DOHH2 (cell line): ENCODE data around the gene MID1.

Experiments
- H3F3A ChIP-seq: fragments of 200-600 bp; sonication (generic), shearing (Covaris generic); 2 replicates; pipeline ENCODE4 v1.6.0; 2016; ENCODE audit warnings: antibody characterized with exemption, mild to moderate bottlenecking; ENCODE audit not compliant: control insufficient read depth, insufficient read depth
- H3K27ac ChIP-seq: fragments of 200-600 bp; sonication (generic); 2 replicates; pipeline ENCODE4 v1.5.1; 2014; ENCODE audit warnings: low read depth, mild to moderate bottlenecking, low read length, moderate library complexity
- H3K27me3 ChIP-seq: fragments of 200-600 bp; sonication (generic); 2 replicates; pipeline ENCODE4 v1.6.1; 2014; ENCODE audit warnings: mild to moderate bottlenecking, low read length, mixed read lengths; ENCODE audit not compliant: control insufficient read depth
- H3K36me3 ChIP-seq: fragments of 200-600 bp; sonication (generic); 2 replicates; pipeline ENCODE4 v1.6.1; 2014; ENCODE audit warnings: mild to moderate bottlenecking, low read length, moderate library complexity, mixed read lengths; ENCODE audit not compliant: control insufficient read depth
- H3K4me1 ChIP-seq: fragments of 200-600 bp; sonication (generic); 2 replicates; pipeline ENCODE4 v1.6.1; 2014; ENCODE audit warnings: mild to moderate bottlenecking, low read length, mixed read lengths; ENCODE audit not compliant: control insufficient read depth
- H3K4me2 ChIP-seq: fragments of 200-600 bp; sonication (generic); 2 replicates; pipeline ENCODE4 v1.6.0; 2014; ENCODE audit warnings: mild to moderate bottlenecking, low read length, moderate library complexity
- H3K4me3 ChIP-seq: fragments of 200-600 bp; sonication (generic); 2 replicates; pipeline ENCODE4 v1.5.1; 2014; ENCODE audit warnings: mild to moderate bottlenecking, low read length, mixed read lengths
- H3K79me2 ChIP-seq: fragments of 200-600 bp; sonication (generic); 2 replicates; pipeline ENCODE4 v1.6.1; 2014; ENCODE audit warnings: mild to moderate bottlenecking, low read length, mixed read lengths; ENCODE audit not compliant: control insufficient read depth
- H3K9me2 ChIP-seq: fragments of 200-600 bp; sonication (generic); replicated peaks from 2 replicates; pipeline ENCODE4 v1.6.1; 2014; ENCODE audit warnings: mild to moderate bottlenecking, low read length, mixed read lengths; ENCODE audit not compliant: control insufficient read depth
- H3K9me3 ChIP-seq: fragments of 200-600 bp; sonication (generic); 2 replicates; pipeline ENCODE4 v1.6.1; 2014; ENCODE audit warnings: antibody characterized with exemption, low read length, mixed read lengths; ENCODE audit not compliant: control insufficient read depth, insufficient read depth
- H4K20me1 ChIP-seq: fragments of 200-600 bp; sonication (generic); 2 replicates; pipeline ENCODE4 v1.6.0; 2014; ENCODE audit warnings: low read depth, mild to moderate bottlenecking, antibody characterized with exemption, low read length, moderate library complexity; ENCODE audit not compliant: control insufficient read depth, insufficient read depth
- CTCF ChIP-seq: fragments of 200-600 bp; sonication (generic); IDR thresholded peaks from one replicate; pipeline ENCODE4 v1.5.1; 2014; ENCODE audit warnings: antibody characterized with exemption, mild to moderate bottlenecking, low read depth, low read length; ENCODE audit not compliant: poor library complexity, severe bottlenecking
- EZH2phosphoT487 ChIP-seq: fragments of 200-600 bp; sonication (generic); IDR thresholded peaks from 2 replicates; pipeline ENCODE4 v1.6.1; 2017; ENCODE audit warnings: borderline replicate concordance, mild to moderate bottlenecking, antibody characterized with exemption, low read length, moderate library complexity, mixed read lengths

The MID1 gene

DNA sequence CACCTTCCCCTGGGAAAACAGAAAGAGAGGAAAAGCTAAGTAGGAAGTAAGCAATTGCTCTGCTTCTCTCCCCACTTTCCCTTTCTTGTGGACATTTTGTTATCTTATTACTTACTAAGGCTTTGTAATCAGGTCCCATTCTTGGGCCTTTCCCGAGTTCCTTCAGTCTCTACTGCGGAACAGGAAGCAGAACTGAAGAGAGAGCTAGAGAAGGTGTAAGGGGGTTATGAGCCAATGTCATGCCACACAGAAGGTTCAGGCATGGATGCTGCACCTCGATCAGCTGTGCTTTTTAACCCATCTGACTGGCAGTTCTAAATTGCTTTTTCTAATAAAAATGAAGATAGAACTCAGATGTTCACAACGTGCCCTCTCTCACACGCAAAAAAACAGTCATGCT, 83.6 kb downstream of the MID1 start:
- H3K79me2 ChIP-seq: no peaks in the 10 kb centered on the region
- H3K4me2 ChIP-seq: no peak overlapping the region
- no peaks in the 10 kb centered on the region for H3K9me2 ChIP-seq
- H3K27ac ChIP-seq: no peak overlapping the region
- TF ChIP-seq EZH2phosphoT487 (no peak), CTCF (no peak)
- H4K20me1 ChIP-seq: no peaks in the 10 kb centered on the region
- no peaks in the 10 kb centered on the region for H3K9me3 ChIP-seq
- no peaks in the 10 kb centered on the region for H3K36me3 ChIP-seq
- H3K4me3 ChIP-seq: no peak overlapping the region
- H3K27me3 ChIP-seq: no peaks in the 10 kb centered on the region
- H3K4me1 ChIP-seq: no peaks in the 10 kb centered on the region
- H3F3A ChIP-seq: no peaks in the 10 kb centered on the region

- Histone ChIP-seq H3K27ac (no peak overlapping the region), H3K79me2 (no peaks in the 10 kb centered on the region), H3K4me2 (no peak overlapping the region), H3K9me3 (no peaks in the 10 kb centered on the region), H4K20me1 (no peaks in the 10 kb centered on the region), H3K4me1 (no peaks in the 10 kb centered on the region), H3K4me3 (no peak overlapping the region), H3K9me2 (no peaks in the 10 kb centered on the region), H3K36me3 (no peaks in the 10 kb centered on the region), H3F3A (no peaks in the 10 kb centered on the region), H3K27me3 (no peaks in the 10 kb centered on the region)
- TF ChIP-seq EZH2phosphoT487 (no peak), CTCF (no peak)
These were observed 85.8 kb downstream of the MID1 start for GRCh38 chrX:10534611-10535010.

- Histone ChIP-seq H3K79me2 (no peaks in the 10 kb centered on the region), H3K4me2 (no peak overlapping the region), H4K20me1 (no peaks in the 10 kb centered on the region), H3K36me3 (no peaks in the 10 kb centered on the region), H3K27me3 (no peaks in the 10 kb centered on the region), H3K4me1 (no peaks in the 10 kb centered on the region), H3K9me2 (no peaks in the 10 kb centered on the region), H3K4me3 (no peak overlapping the region), H3F3A (no peaks in the 10 kb centered on the region), H3K9me3 (no peaks in the 10 kb centered on the region), H3K27ac (no peak overlapping the region)
- TF ChIP-seq CTCF: no peak
- no peak for TF ChIP-seq EZH2phosphoT487
These were observed 86.6 kb downstream of the MID1 start for GRCh38 chrX:10533696-10534365.
